IMR-90 (cell line): ENCODE measurements around the gene THYN1. TPM values are rescaled to one million over a fixed set of nuclear protein-coding genes. Genes with fewer than 3 reads are reported as not detected.

ENCODE experiments used
- ATAC-seq: fragments of 200-7000 bp; cut with Tn5 transposase; 2 replicates; pipeline ENCODE4 v1.9.1; 2020; ENCODE audit warnings: low read depth, mild to moderate bottlenecking, moderate library complexity
- BruUV-seq: library from RNA; stranded (reverse); fragments of 400-500 nt; replicated peaks from 2 replicates; lab custom pipeline; 2021; lab: Mats Ljungman, UMichigan
- CTCF ChIA-PET: fragments of 300-600 bp; formaldehyde crosslinking; extraction: SDS; loops from one replicate; lab custom pipeline; 2021; ENCODE audit warnings: antibody characterized with exemption; lab: Yijun Ruan, JAX
- POLR2A ChIA-PET: fragments of 300-600 bp; sonication (Branson Sonifier 250); formaldehyde crosslinking; loops from one replicate; lab custom pipeline; 2022; ENCODE audit warnings: antibody characterized with exemption; ENCODE audit not compliant: unreplicated experiment; lab: Charles Lee
- DNase-seq: peaks from one replicate; pipeline ENCODE4 v3.0.0; 2013
- H2AFZ ChIP-seq: replicated peaks from 2 replicates; pipeline ENCODE3; 2013; ENCODE audit warnings: low read length, mild to moderate bottlenecking; ENCODE audit not compliant: poor library complexity
- H2AK5ac ChIP-seq: 2 replicates; pipeline ENCODE4 v1.6.1; 2013; ENCODE audit warnings: low read depth, low read length, inconsistent platforms
- H2AK9ac ChIP-seq: replicated peaks from 2 replicates; pipeline ENCODE3; 2013; ENCODE audit warnings: mild to moderate bottlenecking, low read depth, low read length, moderate library complexity; ENCODE audit not compliant: poor library complexity
- H2BK120ac ChIP-seq: 2 replicates; pipeline ENCODE4 v1.6.1; 2013; ENCODE audit warnings: low read depth, low read length, inconsistent platforms
- H2BK15ac ChIP-seq: 3 replicates; pipeline ENCODE4 v1.6.1; 2013; ENCODE audit warnings: low read depth, low read length, inconsistent platforms
- H2BK20ac ChIP-seq: 2 replicates; pipeline ENCODE4 v1.6.1; 2013; ENCODE audit warnings: low read depth, mild to moderate bottlenecking, inconsistent platforms, low read length, moderate library complexity
- H2BK5ac ChIP-seq: 2 replicates; pipeline ENCODE4 v1.6.1; 2013; ENCODE audit warnings: mild to moderate bottlenecking, low read depth, low read length, inconsistent platforms; ENCODE audit not compliant: poor library complexity, severe bottlenecking
- H3K14ac ChIP-seq: replicated peaks from 2 replicates; pipeline ENCODE4 v1.6.1; 2013; ENCODE audit warnings: low read depth, low read length, inconsistent platforms
- H3K18ac ChIP-seq: 2 replicates; pipeline ENCODE4 v1.6.1; 2013; ENCODE audit warnings: low read depth, low read length, control low read depth
- H3K23ac ChIP-seq: 2 replicates; pipeline ENCODE4 v1.6.1; 2013; ENCODE audit warnings: low read depth, low read length, inconsistent platforms
- H3K27ac ChIP-seq: 2 replicates; pipeline ENCODE4 v1.5.1; 2013; ENCODE audit warnings: mild to moderate bottlenecking, control low read depth, low read length; ENCODE audit not compliant: insufficient read depth
- H3K27me3 ChIP-seq: 2 replicates; pipeline ENCODE4 v1.6.1; 2013; ENCODE audit warnings: low read length; ENCODE audit not compliant: control insufficient read depth, insufficient read depth
- H3K36me3 ChIP-seq: 2 replicates; pipeline ENCODE4 v1.6.1; 2013; ENCODE audit warnings: low read length, mixed read lengths; ENCODE audit not compliant: control insufficient read depth, insufficient read depth
- H3K4ac ChIP-seq: 2 replicates; pipeline ENCODE4 v1.6.1; 2013; ENCODE audit warnings: low read depth, low read length, inconsistent platforms
- H3K4me1 ChIP-seq: 2 replicates; pipeline ENCODE4 v1.6.1; 2013; ENCODE audit warnings: low read length, mixed read lengths; ENCODE audit not compliant: control insufficient read depth, insufficient read depth
- H3K4me2 ChIP-seq: 2 replicates; pipeline ENCODE4 v1.6.1; 2013; ENCODE audit warnings: low read depth, mild to moderate bottlenecking, control low read depth, low read length, moderate library complexity
- H3K4me3 ChIP-seq: 2 replicates; pipeline ENCODE4 v1.5.1; 2013; ENCODE audit warnings: low read depth, mild to moderate bottlenecking, control low read depth, low read length, moderate library complexity; ENCODE audit not compliant: insufficient read depth
- H3K56ac ChIP-seq: 2 replicates; pipeline ENCODE4 v1.6.1; 2013; ENCODE audit warnings: low read length, inconsistent platforms; ENCODE audit not compliant: insufficient read depth; ENCODE audit errors: extremely low read depth
- H3K79me1 ChIP-seq, 2 experiments: 2 replicates each; pipeline ENCODE4 v1.6.1; 2013; ENCODE audit warnings: low read length in 2 of 2, inconsistent platforms in 1 of 2, low read depth in 1 of 2
- H3K9ac ChIP-seq: 2 replicates; pipeline ENCODE4 v1.6.1; 2013; ENCODE audit warnings: low read depth, low read length, control low read depth
- H3K9me1 ChIP-seq: 2 replicates; pipeline ENCODE4 v1.6.1; 2013; ENCODE audit warnings: low read length, inconsistent platforms; ENCODE audit not compliant: insufficient read depth
- H3K9me3 ChIP-seq: 2 replicates; pipeline ENCODE4 v1.6.1; 2013; ENCODE audit warnings: low read length; ENCODE audit not compliant: control insufficient read depth, insufficient read depth
- H4K20me1 ChIP-seq: 2 replicates; pipeline ENCODE4 v1.6.1; 2013; ENCODE audit warnings: low read length, inconsistent platforms; ENCODE audit not compliant: insufficient read depth
- H4K5ac ChIP-seq: 2 replicates; pipeline ENCODE4 v1.6.1; 2013; ENCODE audit warnings: mild to moderate bottlenecking, low read depth, low read length, control low read depth
- H4K8ac ChIP-seq, 2 experiments: 2 replicates each; pipeline ENCODE4 v1.6.1; 2013; ENCODE audit warnings: low read depth in 2 of 2, low read length in 2 of 2, control low read depth in 1 of 2, inconsistent platforms in 1 of 2
- H4K91ac ChIP-seq: 2 replicates; pipeline ENCODE4 v1.6.1; 2013; ENCODE audit warnings: low read depth, low read length, inconsistent platforms; ENCODE audit not compliant: insufficient read depth
- BHLHE40 ChIP-seq: fragments of 150-350 bp; IDR thresholded peaks from 2 replicates; pipeline ENCODE4 v1.6.1; 2016; ENCODE audit warnings: mild to moderate bottlenecking, low read depth, low read length
- CEBPB ChIP-seq: IDR thresholded peaks from 2 replicates; pipeline ENCODE4 v1.6.1; 2012; ENCODE audit warnings: low read depth, low read length, improper control_type of control experiment
- CHD1 ChIP-seq: IDR thresholded peaks from 2 replicates; pipeline ENCODE4 v1.6.1; 2012; ENCODE audit warnings: low read depth, low read length, improper control_type of control experiment
- CTCF ChIP-seq: conservative IDR thresholded peaks from 2 replicates; pipeline ENCODE4 v1.5.1; 2012; ENCODE audit warnings: mild to moderate bottlenecking, low read depth, low read length, improper control_type of control experiment
- FOS ChIP-seq: fragments of 150-350 bp; IDR thresholded peaks from 2 replicates; pipeline ENCODE4 v1.6.1; 2016; ENCODE audit warnings: low read depth, low read length
- MAFK ChIP-seq: IDR thresholded peaks from 2 replicates; pipeline ENCODE4 v1.6.1; 2012; ENCODE audit warnings: low read depth, low read length, improper control_type of control experiment
- MAZ ChIP-seq: IDR thresholded peaks from 2 replicates; pipeline ENCODE4 v1.6.1; 2012; ENCODE audit warnings: low read depth, mild to moderate bottlenecking, low read length, improper control_type of control experiment, moderate library complexity, borderline replicate concordance
- MXI1 ChIP-seq: IDR thresholded peaks from 2 replicates; pipeline ENCODE4 v1.6.1; 2012; ENCODE audit warnings: low read depth, mild to moderate bottlenecking, low read length, moderate library complexity, borderline replicate concordance
- NFE2L2 ChIP-seq: fragments of 150-350 bp; IDR thresholded peaks from 2 replicates; pipeline ENCODE4 v1.6.1; 2016; ENCODE audit warnings: low read depth, mild to moderate bottlenecking, low read length
- POLR2A ChIP-seq: IDR thresholded peaks from 2 replicates; pipeline ENCODE4 v1.6.1; 2012; ENCODE audit warnings: mild to moderate bottlenecking, low read depth, low read length
- RAD21 ChIP-seq: IDR thresholded peaks from 2 replicates; pipeline ENCODE4 v1.6.1; 2012; ENCODE audit warnings: low read length, improper control_type of control experiment
- RCOR1 ChIP-seq: IDR thresholded peaks from 2 replicates; pipeline ENCODE4 v1.6.1; 2012; ENCODE audit warnings: mild to moderate bottlenecking, low read length, improper control_type of control experiment; ENCODE audit not compliant: insufficient replicate concordance
- RFX5 ChIP-seq: IDR thresholded peaks from 2 replicates; pipeline ENCODE4 v1.8.0; 2012; ENCODE audit warnings: low read depth, mild to moderate bottlenecking, low read length, moderate library complexity
- SMC3 ChIP-seq: fragments of 150-350 bp; IDR thresholded peaks from 2 replicates; pipeline ENCODE4 v1.6.1; 2016; ENCODE audit warnings: low read depth, mild to moderate bottlenecking, antibody characterized with exemption, low read length, moderate library complexity
- USF2 ChIP-seq: fragments of 150-350 bp; IDR thresholded peaks from 2 replicates; pipeline ENCODE4 v1.6.1; 2017; ENCODE audit warnings: mild to moderate bottlenecking, antibody characterized with exemption, low read length, low read depth
- WGBS, 2 experiments: methylation state at CpG; one replicate each; pipeline versions ENCODE4 v1.1.5 to v1.1.7; 2013; ENCODE audit warnings: missing lambda C conversion rate in 2 of 2; ENCODE audit not compliant: insufficient read length in 1 of 2; ENCODE audit errors: extremely low coverage in 2 of 2; 5-methylcytosine and 5-hydroxymethylcytosine counted together
- dilution Hi-C: fragments of 300-500 bp; cut with HindIII; formaldehyde crosslinking; loops from one replicate; pipeline ENCODE4 v1.14.3; 2018; ENCODE audit warnings: low sequenced_read_pairs; ENCODE audit not compliant: unreplicated experiment
- in situ Hi-C: fragments of 300-500 bp; cut with MboI; formaldehyde crosslinking; loops from 3 replicates; pipeline ENCODE4 v1.14.3; 2019; ENCODE audit warnings: low sequenced_read_pairs, inconsistent platforms, mixed read lengths
- intact Hi-C: fragments of 100-400 bp; cut with micrococcal nuclease; formaldehyde crosslinking; loops from 2 replicates; pipeline ENCODE4 v1.10.0; 2022
- polyA plus RNA-seq, 3 experiments: library from polyadenylated mRNA; depleted of rRNA; stranded (reverse); fragments of >200 nt; gene quantifications; 2 replicates each; pipeline ENCODE4 v1.2.3, GENCODE V29; 2012; ENCODE audit warnings: low replicate concordance in 1 of 3
- total RNA-seq: library from RNA; depleted of rRNA; stranded (reverse); fragments of >200 nt; gene quantifications from 2 replicates; pipeline ENCODE4 v1.2.3, GENCODE V29; 2012
- TF ChIP-seq, protein P1 (sequence below): fragments of 150-350 bp; IDR thresholded peaks from 2 replicates; pipeline ENCODE4 v1.6.1; 2016; ENCODE audit warnings: low read depth, mild to moderate bottlenecking, low read length, moderate library complexity, borderline replicate concordance

The THYN1 gene
- total and polyA plus RNA-seq, 2 of the 4 experiments (the other 2 are of a cell fraction) = 43.1 to 72.1 TPM

DNA sequence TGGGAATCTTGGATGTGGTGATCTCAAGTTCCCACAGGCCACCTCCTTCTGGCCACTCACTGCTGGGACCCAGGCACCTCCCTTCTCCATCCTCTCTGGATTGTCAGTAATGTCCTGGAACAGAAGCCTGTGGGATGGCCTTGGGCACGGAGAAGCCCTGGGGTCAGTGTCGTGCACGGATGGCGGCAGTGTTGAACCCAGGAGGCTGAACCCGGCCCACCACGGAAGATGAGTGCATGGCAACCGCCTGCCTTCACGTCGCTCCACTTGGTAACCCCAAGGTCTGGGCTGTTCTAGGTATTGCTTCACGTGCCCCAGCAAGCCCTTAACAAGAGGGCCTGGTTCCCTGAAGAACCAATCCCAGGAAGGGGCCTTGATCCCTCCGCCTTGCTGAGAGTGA lies 7.1 kb downstream of the THYN1 start:
- H2BK120ac ChIP-seq = no peak overlapping the region
- H3K14ac ChIP-seq = no peak overlapping the region
- no peaks in the 10 kb centered on the region for H3K9me3 ChIP-seq
- no peaks in the 10 kb centered on the region for H3K27me3 ChIP-seq
- WGBS, 2 experiments = 60% methylated on average over 1 of the region's 11 CpGs; no CpG with 5 or more reads in 1 of the 2 experiments
- dilution Hi-C loops (no loop called here), in situ Hi-C loops (no loop called here), intact Hi-C loops (no loop called here)
- no TSS peak for BruUV-seq
- no peak overlapping the region for H3K56ac ChIP-seq
- DNase-seq (no peak), ATAC-seq (no peak)
- no peaks in the 10 kb centered on the region for H4K20me1 ChIP-seq
- H2BK5ac ChIP-seq = no peak overlapping the region
- H2BK20ac ChIP-seq = no peak overlapping the region
- no peak overlapping the region for H2AK9ac ChIP-seq
- no peak overlapping the region for H3K23ac ChIP-seq
- no peak overlapping the region for H2AFZ ChIP-seq
- no peak overlapping the region for H3K18ac ChIP-seq
- H2AK5ac ChIP-seq = no peak overlapping the region
- H4K8ac ChIP-seq = no peak overlapping the region
- H4K5ac ChIP-seq = no peak overlapping the region
- H4K91ac ChIP-seq = no peak overlapping the region
- no peak for TF ChIP-seq CTCF
- TF ChIP-seq RAD21 = no peak
- no peak for TF ChIP-seq CHD1
- TF ChIP-seq NFE2L2 = no peak
- no peak for TF ChIP-seq RCOR1
- TF ChIP-seq MAFK = no peak
- TF ChIP-seq POLR2A = no peak
- TF ChIP-seq SMC3 = no peak
- TF ChIP-seq BHLHE40 = no peak
- no peak for TF ChIP-seq RFX5
- TF ChIP-seq, protein P1, sequence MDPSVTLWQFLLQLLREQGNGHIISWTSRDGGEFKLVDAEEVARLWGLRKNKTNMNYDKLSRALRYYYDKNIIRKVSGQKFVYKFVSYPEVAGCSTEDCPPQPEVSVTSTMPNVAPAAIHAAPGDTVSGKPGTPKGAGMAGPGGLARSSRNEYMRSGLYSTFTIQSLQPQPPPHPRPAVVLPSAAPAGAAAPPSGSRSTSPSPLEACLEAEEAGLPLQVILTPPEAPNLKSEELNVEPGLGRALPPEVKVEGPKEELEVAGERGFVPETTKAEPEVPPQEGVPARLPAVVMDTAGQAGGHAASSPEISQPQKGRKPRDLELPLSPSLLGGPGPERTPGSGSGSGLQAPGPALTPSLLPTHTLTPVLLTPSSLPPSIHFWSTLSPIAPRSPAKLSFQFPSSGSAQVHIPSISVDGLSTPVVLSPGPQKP = no peak
- TF ChIP-seq CEBPB = no peak
- no peak for TF ChIP-seq MAZ
- no peak for TF ChIP-seq MXI1
- TF ChIP-seq FOS = no peak
- no peak for TF ChIP-seq USF2
- no peaks in the 10 kb centered on the region; a peak in 1 of 4 replicates for H3K79me1 ChIP-seq
- no peak overlapping the region for H2BK15ac ChIP-seq
- H3K27ac ChIP-seq = no peak overlapping the region
- no peak overlapping the region for H3K4me3 ChIP-seq
- no peaks in the 10 kb centered on the region for H3K4me1 ChIP-seq
- H3K36me3 ChIP-seq = peaks cover 67% of the 10 kb centered on the region
- H3K9ac ChIP-seq = no peak overlapping the region
- no peaks in the 10 kb centered on the region; the same call in 1 of the 2 replicates for H3K9me1 ChIP-seq
- CTCF ChIA-PET = no interaction called here
- no peak overlapping the region for H3K4ac ChIP-seq
- POLR2A ChIA-PET = no interaction called here
- no peak overlapping the region for H3K4me2 ChIP-seq
